BLaER1 (cell line): Measurements from ENCODE around the gene NOC2L.

Experiments
- H3K27ac ChIP-seq: shearing (Covaris generic); formaldehyde crosslinking; 2 replicates; pipeline ENCODE4 v1.8.1; 2022
- H3K27me3 ChIP-seq: shearing (Covaris generic); formaldehyde crosslinking; 2 replicates; pipeline ENCODE4 v1.8.1; 2022
- H3K36me3 ChIP-seq: shearing (Covaris generic); formaldehyde crosslinking; 2 replicates; pipeline ENCODE4 v1.8.1; 2022
- H3K4me1 ChIP-seq: shearing (Covaris generic); formaldehyde crosslinking; 2 replicates; pipeline ENCODE4 v1.8.1; 2022
- H3K4me2 ChIP-seq: shearing (Covaris generic); formaldehyde crosslinking; 2 replicates; pipeline ENCODE4 v1.8.1; 2022
- H3K4me3 ChIP-seq: shearing (Covaris generic); formaldehyde crosslinking; 2 replicates; pipeline ENCODE4 v1.8.1; 2022
- H3K9ac ChIP-seq: shearing (Covaris generic); formaldehyde crosslinking; 2 replicates; pipeline ENCODE4 v1.8.1; 2022
- H3K9me3 ChIP-seq: shearing (Covaris generic); formaldehyde crosslinking; 2 replicates; pipeline ENCODE4 v1.8.1; 2022
- H4K20me1 ChIP-seq: shearing (Covaris generic); formaldehyde crosslinking; 2 replicates; pipeline ENCODE4 v1.8.1; 2022
- Cebpa-rat ChIP-seq: shearing (Covaris generic); IDR thresholded peaks from 2 replicates; pipeline ENCODE4 v1.8.1; 2022

NOC2L gene

DNA sequence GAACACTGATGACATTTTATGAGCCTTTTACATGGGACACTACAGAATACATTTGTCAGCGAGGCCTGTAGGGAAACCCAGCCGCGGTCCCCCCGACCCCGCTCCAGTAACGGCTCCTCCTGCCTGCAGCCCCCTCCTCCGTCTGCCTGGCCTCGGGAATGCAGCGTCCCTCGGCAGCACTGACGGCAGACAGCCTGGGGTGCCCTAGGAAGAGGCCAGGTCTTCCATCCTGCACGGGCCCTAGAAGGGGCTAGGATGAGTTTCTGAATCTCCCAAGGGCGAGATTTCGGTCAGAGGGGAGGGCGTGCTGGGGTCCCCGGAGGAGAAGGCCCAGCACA lies 26.9 kb downstream of the NOC2L start:
- Histone ChIP-seq H3K4me3 (no peak overlapping the region), H3K9ac (0 out of 2 replicates have a peak overlapping the region, but pooled peaks have one; percentile 5), H3K27me3 (peaks cover 51% of the 10 kb centered on the region), H3K36me3 (no peaks in the 10 kb centered on the region), H4K20me1 (peaks cover 56% of the 10 kb centered on the region), H3K27ac (no peak overlapping the region), H3K4me2 (peak overlapping the region; percentile 86), H3K4me1 (peaks cover 68% of the 10 kb centered on the region), H3K9me3 (no peaks in the 10 kb centered on the region)
- no peak for TF ChIP-seq Cebpa-rat

DNA sequence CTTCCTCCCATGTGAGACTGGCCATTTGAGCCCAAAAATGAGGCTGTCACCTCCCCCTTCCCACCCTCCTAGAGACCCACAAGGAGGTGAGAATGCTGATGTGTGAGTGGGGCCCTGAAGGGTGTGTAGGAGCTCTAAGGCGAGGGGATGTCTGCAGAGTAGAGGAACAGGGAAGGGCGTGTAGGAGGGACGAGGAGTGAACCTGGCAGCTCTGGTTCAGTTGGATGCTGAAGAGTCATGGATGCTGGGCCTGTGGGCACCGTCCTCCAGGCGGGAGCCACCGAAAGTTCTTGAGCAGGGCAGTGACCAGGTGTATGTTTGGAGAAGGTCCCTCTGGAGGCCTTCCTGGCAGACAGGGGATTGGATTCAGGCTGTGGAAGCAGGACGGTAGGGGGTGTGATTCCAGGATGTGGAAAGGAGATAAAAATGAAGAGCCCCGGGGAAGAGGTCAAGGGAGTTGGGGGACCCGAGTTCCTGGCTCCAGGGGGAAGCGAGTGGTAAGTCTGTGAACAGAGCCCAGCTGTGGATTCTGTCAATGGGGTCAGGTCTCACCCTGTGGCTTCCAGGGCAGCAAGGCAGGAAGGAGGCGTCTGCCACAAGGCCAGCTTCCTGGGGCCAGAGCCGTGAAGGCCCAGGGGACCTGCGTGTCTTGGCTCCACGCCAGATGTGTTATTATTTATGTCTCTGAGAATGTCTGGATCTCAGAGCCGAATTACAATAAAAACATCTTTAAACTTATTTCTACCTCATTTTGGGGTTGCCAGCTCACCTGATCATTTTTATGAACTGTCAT lies 27.5 kb downstream of the NOC2L start:
- TF ChIP-seq Cebpa-rat, result no peak
- Histone ChIP-seq H3K27me3 (peaks cover 52% of the 10 kb centered on the region), H3K9me3 (no peaks in the 10 kb centered on the region), H3K4me3 (no peak overlapping the region), H3K4me2 (peak overlapping the region; percentile 86), H3K4me1 (peaks cover 69% of the 10 kb centered on the region), H3K36me3 (no peaks in the 10 kb centered on the region), H3K27ac (no peak overlapping the region), H3K9ac (peak overlapping the region; percentile 3; the same call in 1 of the 2 replicates), H4K20me1 (peaks cover 58% of the 10 kb centered on the region)

- TF ChIP-seq Cebpa-rat, result no peak
- H3K9me3 ChIP-seq, result no peaks in the 10 kb centered on the region
- H4K20me1 ChIP-seq, result peaks cover 58% of the 10 kb centered on the region
- no peak overlapping the region for H3K27ac ChIP-seq
- peaks cover 69% of the 10 kb centered on the region for H3K4me1 ChIP-seq
- no peak overlapping the region for H3K4me3 ChIP-seq
- H3K9ac ChIP-seq, result peak overlapping the region; percentile 34; the same call in 1 of the 2 replicates
- H3K4me2 ChIP-seq, result peak overlapping the region; percentile 86
- peaks cover 52% of the 10 kb centered on the region for H3K27me3 ChIP-seq
- no peaks in the 10 kb centered on the region for H3K36me3 ChIP-seq
Measured at GRCh38 chr1:930633-931138, 28.4 kb downstream of the NOC2L start.

DNA sequence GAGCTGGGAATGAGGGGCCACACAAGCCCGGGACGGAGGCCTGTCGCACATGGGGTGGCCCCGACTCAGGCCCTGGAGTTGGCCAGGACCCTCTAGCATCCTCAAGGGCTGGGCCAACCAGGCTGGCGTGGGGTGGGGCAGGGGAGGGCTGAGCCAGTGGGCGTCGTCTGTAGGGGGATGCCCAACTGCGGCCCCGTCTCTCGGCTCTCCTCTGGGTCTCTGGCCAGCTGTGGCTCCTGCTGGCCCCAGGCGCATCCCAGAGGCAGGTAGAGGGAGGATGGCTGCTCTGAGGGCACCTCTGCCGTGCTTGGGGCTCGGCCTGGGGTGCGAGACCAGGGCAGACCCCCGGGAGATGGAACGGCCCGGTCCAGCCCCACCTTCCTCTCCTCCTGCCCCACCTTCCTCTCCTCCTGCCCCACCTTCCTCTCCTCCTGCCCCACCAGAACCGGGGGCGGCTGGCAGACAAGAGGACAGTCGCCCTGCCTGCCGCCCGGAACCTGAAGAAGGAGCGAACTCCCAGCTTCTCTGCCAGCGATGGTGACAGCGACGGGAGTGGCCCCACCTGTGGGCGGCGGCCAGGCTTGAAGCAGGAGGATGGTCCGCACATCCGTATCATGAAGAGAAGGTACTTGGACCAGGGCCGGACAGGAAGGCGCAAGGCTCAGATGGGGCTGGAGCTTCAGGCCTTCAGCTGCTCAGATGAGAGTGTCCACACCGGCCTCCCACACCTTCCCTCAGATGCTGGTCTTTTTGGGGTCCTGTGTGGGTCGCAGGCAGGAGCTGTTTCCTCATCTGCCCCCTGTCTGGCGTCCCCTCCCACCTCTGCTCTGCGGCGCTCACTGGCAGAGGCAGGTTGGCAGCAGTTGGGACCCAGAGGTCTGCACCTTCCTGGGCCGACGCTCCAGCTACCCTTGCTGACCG lies 29.1 kb downstream of the NOC2L start:
- TF ChIP-seq Cebpa-rat, result no peak
- H3K4me2 ChIP-seq, result peak overlapping the region; percentile 86
- H3K4me3 ChIP-seq, result no peak overlapping the region
- H4K20me1 ChIP-seq, result peaks cover 57% of the 10 kb centered on the region
- no peaks in the 10 kb centered on the region for H3K36me3 ChIP-seq
- peak overlapping the region; percentile 34; the same call in 1 of the 2 replicates for H3K9ac ChIP-seq
- H3K9me3 ChIP-seq, result no peaks in the 10 kb centered on the region
- peaks cover 69% of the 10 kb centered on the region for H3K4me1 ChIP-seq
- peaks cover 52% of the 10 kb centered on the region for H3K27me3 ChIP-seq
- H3K27ac ChIP-seq, result no peak overlapping the region

DNA sequence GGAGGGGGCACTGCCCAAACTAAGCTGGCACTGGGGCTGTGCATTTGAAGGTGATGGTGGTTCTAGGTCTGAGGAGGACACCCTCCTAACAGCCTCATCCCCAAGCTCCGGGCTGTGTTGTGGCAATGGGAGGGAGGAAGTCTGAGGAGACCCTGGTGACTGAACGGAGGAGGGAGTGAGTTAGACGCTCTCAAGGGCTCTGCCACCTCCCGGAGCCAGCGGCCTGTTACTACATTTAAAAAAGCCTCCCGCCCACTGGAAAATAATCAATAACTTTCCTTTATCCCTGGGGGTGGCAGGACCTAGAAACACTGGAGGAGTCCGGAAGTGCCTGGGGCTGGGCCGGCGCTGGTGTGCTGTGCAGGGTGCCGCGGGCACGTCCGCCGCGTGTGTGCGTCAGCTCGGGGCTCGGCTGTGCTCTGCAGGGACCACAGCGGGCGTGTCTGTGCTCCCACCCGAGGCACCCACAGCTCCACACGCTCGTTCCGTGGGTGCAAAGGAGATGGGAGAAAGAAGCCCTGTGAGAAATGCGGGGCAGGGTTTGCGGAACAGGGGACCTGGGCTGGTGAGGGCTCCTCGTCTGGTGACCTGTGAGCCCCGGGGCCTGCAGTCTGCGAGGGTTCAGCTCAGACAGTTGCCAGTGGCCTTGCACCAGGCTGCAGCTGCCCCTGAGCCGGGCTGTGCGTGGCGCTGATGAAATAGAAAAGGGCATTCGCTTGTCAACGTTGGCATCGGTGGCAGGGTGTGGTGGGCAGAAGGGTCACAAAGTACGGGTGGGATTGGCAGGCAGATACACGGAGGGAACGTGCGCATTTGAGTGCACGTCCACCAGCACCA lies 30.0 kb downstream of the NOC2L start:
- Histone ChIP-seq H3K27me3 (peaks cover 58% of the 10 kb centered on the region), H4K20me1 (peaks cover 56% of the 10 kb centered on the region), H3K36me3 (no peaks in the 10 kb centered on the region), H3K27ac (no peak overlapping the region), H3K9ac (no peak overlapping the region), H3K4me1 (peaks cover 77% of the 10 kb centered on the region), H3K4me3 (no peak overlapping the region), H3K9me3 (no peaks in the 10 kb centered on the region), H3K4me2 (peak overlapping the region; percentile 26; the same call in 1 of the 2 replicates)
- TF ChIP-seq Cebpa-rat, result no peak

DNA sequence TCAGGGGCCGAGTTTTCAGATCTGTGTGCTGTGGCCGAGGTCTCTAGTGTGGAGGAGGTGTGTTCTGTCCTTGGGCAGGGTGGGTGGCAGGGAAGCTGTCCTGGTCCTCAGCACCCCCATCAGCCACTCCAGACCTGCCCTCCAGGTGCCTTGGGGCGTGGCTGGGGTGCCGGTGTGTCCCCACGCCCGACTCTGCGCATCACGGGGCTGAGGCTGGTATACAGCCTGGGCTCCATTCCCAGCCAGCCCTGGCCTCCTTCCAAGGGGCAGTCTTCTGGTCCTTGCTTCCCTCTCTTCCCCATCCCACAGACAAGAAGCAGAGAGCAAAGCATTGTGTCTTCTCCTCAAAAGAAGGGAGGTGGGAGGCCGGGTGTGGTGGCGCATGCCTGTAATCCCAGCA lies 31.3 kb downstream of the NOC2L start:
- H3K9ac ChIP-seq, result no peak overlapping the region
- H3K9me3 ChIP-seq, result no peaks in the 10 kb centered on the region
- peaks cover 55% of the 10 kb centered on the region for H4K20me1 ChIP-seq
- peaks cover 80% of the 10 kb centered on the region for H3K4me1 ChIP-seq
- H3K27ac ChIP-seq, result no peak overlapping the region
- no peaks in the 10 kb centered on the region for H3K36me3 ChIP-seq
- no peak overlapping the region for H3K4me2 ChIP-seq
- no peak for TF ChIP-seq Cebpa-rat
- H3K27me3 ChIP-seq, result peaks cover 60% of the 10 kb centered on the region
- no peak overlapping the region for H3K4me3 ChIP-seq

GRCh38 chr1:927234-927633 lies 31.8 kb downstream of the NOC2L start:
- Histone ChIP-seq H3K9me3 (no peaks in the 10 kb centered on the region), H3K9ac (no peak overlapping the region), H3K4me2 (peak overlapping the region; percentile 100), H3K36me3 (no peaks in the 10 kb centered on the region), H4K20me1 (peaks cover 55% of the 10 kb centered on the region), H3K27ac (no peak overlapping the region), H3K4me3 (no peak overlapping the region), H3K4me1 (peaks cover 80% of the 10 kb centered on the region), H3K27me3 (peaks cover 62% of the 10 kb centered on the region)
- TF ChIP-seq Cebpa-rat, result no peak

- H4K20me1 ChIP-seq, result peaks cover 52% of the 10 kb centered on the region
- peak overlapping the region; percentile 77 for H3K4me3 ChIP-seq
- no peaks in the 10 kb centered on the region for H3K9me3 ChIP-seq
- no peak for TF ChIP-seq Cebpa-rat
- H3K4me1 ChIP-seq, result peaks cover 80% of the 10 kb centered on the region
- H3K36me3 ChIP-seq, result no peaks in the 10 kb centered on the region
- H3K27me3 ChIP-seq, result peaks cover 71% of the 10 kb centered on the region
- peak overlapping the region; percentile 100 for H3K4me2 ChIP-seq
- H3K9ac ChIP-seq, result peak overlapping the region; percentile 70; the same call in 1 of the 2 replicates
- peak overlapping the region; percentile 59; the same call in 1 of the 2 replicates for H3K27ac ChIP-seq
Measured at GRCh38 chr1:925561-926421, 33.3 kb downstream of the NOC2L start.
